Glomerular visceral epithelial cell (primary cell): ENCODE data around the gene CISD1.

Experiments used
- DNase-seq: peaks from one replicate; pipeline ENCODE4 v3.0.0-alpha.2; 2016; ENCODE audit errors: extremely low spot score

Gene CISD1

GRCh38 chr10:58265249-58265648 lies 3.7 kb upstream of the CISD1 start:
- no peak for DNase-seq

- DNase-seq: peak; percentile 45
These were observed 2.7 kb upstream of the CISD1 start for GRCh38 chr10:58266003-58266825.

GRCh38 chr10:58266826-58267712 lies 1.9 kb upstream of the CISD1 start:
- peak; percentile 51 for DNase-seq

GRCh38 chr10:58267713-58268453 lies 1.1 kb upstream of the CISD1 start, which contains the start of gene IPMK:
Gene IPMK, minus strand, starts transcription at chr10:58267894. Its CDS starts 283 bp downstream, at chr10:58267611.
- peak; percentile 94 for DNase-seq

GRCh38 chr10:58268454-58268945 lies 462 bp upstream of the CISD1 start:
- DNase-seq: no peak

GRCh38 chr10:58269782-58270290 lies 874 bp downstream of the CISD1 start:
- DNase-seq: no peak

- DNase-seq: no peak
These were observed 6.3 kb downstream of the CISD1 start for GRCh38 chr10:58275261-58275660.

GRCh38 chr10:58275908-58276307 lies 6.9 kb downstream of the CISD1 start:
- peak; percentile 20 for DNase-seq

- no peak for DNase-seq
These were observed 9.5 kb downstream of the CISD1 start for GRCh38 chr10:58278274-58278961.

GRCh38 chr10:58278962-58279307 lies 10.0 kb downstream of the CISD1 start:
- DNase-seq: no peak

GRCh38 chr10:58280477-58280876 lies 11.5 kb downstream of the CISD1 start:
- no peak for DNase-seq

GRCh38 chr10:58281092-58281752 lies 12.3 kb downstream of the CISD1 start:
- peak; percentile 18 for DNase-seq

GRCh38 chr10:58282615-58283014 lies 13.7 kb downstream of the CISD1 start:
- DNase-seq: no peak

- DNase-seq: peak; percentile 55
These were observed 22.7 kb downstream of the CISD1 start for GRCh38 chr10:58291538-58292174.

GRCh38 chr10:58293989-58294388 lies 25.0 kb downstream of the CISD1 start:
- DNase-seq: no peak

- DNase-seq: peak; percentile 58
These were observed 30.6 kb downstream of the CISD1 start for GRCh38 chr10:58299580-58299979.

- DNase-seq: no peak
These were observed 31.7 kb downstream of the CISD1 start for GRCh38 chr10:58300676-58301075.

- no peak for DNase-seq
These were observed 33.3 kb downstream of the CISD1 start for GRCh38 chr10:58302254-58302653.

- DNase-seq: no peak
These were observed 35.2 kb downstream of the CISD1 start for GRCh38 chr10:58304099-58304633.

GRCh38 chr10:58305821-58306220 lies 36.9 kb downstream of the CISD1 start:
- no peak for DNase-seq
